ENCODE results near the gene CRADD. TPM values are rescaled to one million over a fixed set of nuclear protein-coding genes. Genes with fewer than 3 reads are reported as not detected.

The CRADD gene
- total RNA-seq, 2 experiments from 2014 or later, result 5.8 to 9.2 TPM

DNA sequence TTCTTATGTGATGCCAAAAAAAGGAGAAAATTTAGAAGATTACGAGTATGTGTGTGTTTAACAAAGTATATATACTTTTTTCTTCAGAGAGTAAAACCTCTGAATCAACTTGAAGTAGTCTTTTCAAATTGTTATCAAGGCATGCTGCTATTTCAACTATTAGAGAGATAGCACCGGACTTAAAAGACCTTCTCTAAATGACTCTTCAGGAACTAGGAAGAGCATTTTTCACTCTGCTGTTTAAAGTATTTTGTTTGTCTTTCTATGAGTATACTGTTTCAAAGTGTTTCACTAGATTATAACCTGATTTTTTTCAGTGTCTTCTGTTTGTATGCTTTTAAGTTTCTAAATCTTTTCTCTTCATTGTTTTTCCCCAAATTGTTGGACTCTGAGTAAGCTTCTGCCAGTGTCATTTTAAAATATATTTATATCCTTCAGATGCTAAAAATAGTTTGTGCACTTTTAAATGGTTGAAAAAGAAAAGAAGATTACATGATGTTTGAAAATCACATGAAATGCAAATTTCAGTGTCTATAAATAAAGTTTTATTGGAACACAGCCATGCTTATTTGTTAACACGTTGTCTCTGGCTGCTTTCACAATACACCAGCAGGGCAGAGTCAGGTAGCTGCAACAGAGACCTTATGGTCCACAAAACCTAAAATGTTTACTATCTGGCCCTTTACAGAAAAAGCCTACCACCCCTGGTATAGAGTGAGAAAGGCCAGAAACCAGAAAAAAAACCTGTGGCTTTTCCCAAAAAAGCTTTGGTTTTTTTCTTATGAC, 21.3 kb downstream of the CRADD start:
- H3K36me3 Mint-ChIP-seq (ENCODE audit: low read depth), result no peaks in the 10 kb centered on the region
- no peak overlapping the region for H3K27ac Mint-ChIP-seq
- H3K4me1 Mint-ChIP-seq (ENCODE audit: low read depth), result peaks cover 30% of the 10 kb centered on the region
- CTCF ChIA-PET, result interaction anchor here (0.6 kb wide), 1 partner anchor 139 kb away, joined by 3 read pairs; no protein-coding TSS in a partner anchor
- Histone ChIP-seq H3K27ac (ENCODE audit: low read depth in 1 of 2, low read length in 2 of 2) (no peak overlapping the region), H3K36me3 (ENCODE audit: insufficient read depth, low read length) (no peaks in the 10 kb centered on the region), H3K4me1 (ENCODE audit: insufficient read depth, low read length) (peaks cover 3% of the 10 kb centered on the region), H3K4me3 (ENCODE audit: low read length) (no peak overlapping the region), H3K9me3 (ENCODE audit: control insufficient read depth in 1 of 2, insufficient read depth in 1 of 2, low read length in 2 of 2) (no peaks in the 10 kb centered on the region), H3K27me3 (ENCODE audit: control insufficient read depth in 1 of 2, insufficient read depth in 2 of 2, low read length in 2 of 2) (no peaks in the 10 kb centered on the region)
- TF ChIP-seq, protein P1, sequence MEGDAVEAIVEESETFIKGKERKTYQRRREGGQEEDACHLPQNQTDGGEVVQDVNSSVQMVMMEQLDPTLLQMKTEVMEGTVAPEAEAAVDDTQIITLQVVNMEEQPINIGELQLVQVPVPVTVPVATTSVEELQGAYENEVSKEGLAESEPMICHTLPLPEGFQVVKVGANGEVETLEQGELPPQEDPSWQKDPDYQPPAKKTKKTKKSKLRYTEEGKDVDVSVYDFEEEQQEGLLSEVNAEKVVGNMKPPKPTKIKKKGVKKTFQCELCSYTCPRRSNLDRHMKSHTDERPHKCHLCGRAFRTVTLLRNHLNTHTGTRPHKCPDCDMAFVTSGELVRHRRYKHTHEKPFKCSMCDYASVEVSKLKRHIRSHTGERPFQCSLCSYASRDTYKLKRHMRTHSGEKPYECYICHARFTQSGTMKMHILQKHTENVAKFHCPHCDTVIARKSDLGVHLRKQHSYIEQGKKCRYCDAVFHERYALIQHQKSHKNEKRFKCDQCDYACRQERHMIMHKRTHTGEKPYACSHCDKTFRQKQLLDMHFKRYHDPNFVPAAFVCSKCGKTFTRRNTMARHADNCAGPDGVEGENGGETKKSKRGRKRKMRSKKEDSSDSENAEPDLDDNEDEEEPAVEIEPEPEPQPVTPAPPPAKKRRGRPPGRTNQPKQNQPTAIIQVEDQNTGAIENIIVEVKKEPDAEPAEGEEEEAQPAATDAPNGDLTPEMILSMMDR (IDR thresholded peaks at IDR 0.05), result no peak
- ATAC-seq (ENCODE audit: poor library complexity) (no peak), DNase-seq (no peak)
- POLR2A ChIA-PET, result no interaction called here
- peaks cover 2% of the 10 kb centered on the region for H3K9me3 Mint-ChIP-seq
- no peaks in the 10 kb centered on the region for H3K27me3 Mint-ChIP-seq
- no peak overlapping the region for H3K4me3 Mint-ChIP-seq
- intact Hi-C loops (cut with DNase I, micrococcal nuclease), result no loop called here

DNA sequence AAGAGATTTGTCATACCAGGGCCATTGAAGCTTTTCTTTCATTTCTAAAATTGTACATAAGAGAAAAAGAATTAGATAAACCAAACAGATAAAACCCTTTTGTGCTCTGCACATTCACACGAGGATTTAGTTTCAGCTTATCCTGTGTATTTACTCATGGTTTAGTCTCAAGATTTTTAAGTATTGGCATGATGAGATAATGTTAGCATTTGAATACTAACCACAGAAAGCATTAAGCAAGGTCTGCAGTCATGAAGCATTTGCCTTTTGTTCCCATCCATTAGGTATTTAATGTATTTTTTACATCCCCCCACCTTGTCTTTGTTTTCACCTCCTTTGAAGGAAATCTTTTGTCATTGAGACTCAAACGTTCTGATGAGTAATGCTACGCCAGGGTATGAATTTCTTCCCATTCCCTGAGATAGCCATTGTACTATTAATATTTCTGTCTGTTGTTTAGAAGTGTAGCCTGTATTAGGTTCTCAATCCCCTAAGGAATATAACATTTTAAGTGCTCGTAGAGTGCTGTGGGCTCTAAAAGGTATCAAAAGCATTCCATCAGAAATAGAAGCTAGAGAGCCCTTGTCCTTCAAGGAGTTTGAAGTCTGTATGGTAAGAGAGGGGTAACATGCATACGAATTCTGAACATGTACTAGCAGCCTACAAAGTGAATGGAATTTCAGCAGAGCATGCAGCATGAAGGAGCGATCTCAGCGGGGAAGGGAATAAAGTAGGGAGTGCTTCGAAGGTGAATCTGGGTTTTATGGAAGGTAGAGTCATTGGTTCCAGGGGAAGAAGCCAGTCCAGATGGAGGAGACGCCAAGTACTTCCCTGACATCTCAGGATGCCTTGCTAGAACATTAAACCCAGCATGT, 22.3 kb downstream of the CRADD start:
- intact Hi-C loops (cut with DNase I, micrococcal nuclease), result no loop called here
- no peak for DNase-seq
- ATAC-seq (ENCODE audit: poor library complexity), result no peak
- Histone ChIP-seq H3K36me3 (ENCODE audit: insufficient read depth, low read length) (no peaks in the 10 kb centered on the region), H3K27me3 (ENCODE audit: control insufficient read depth in 1 of 2, insufficient read depth in 2 of 2, low read length in 2 of 2) (no peaks in the 10 kb centered on the region), H3K4me1 (ENCODE audit: insufficient read depth, low read length) (peaks cover 3% of the 10 kb centered on the region), H3K27ac (ENCODE audit: low read depth in 1 of 2, low read length in 2 of 2) (no peak overlapping the region), H3K9me3 (ENCODE audit: control insufficient read depth in 1 of 2, insufficient read depth in 1 of 2, low read length in 2 of 2) (no peaks in the 10 kb centered on the region), H3K4me3 (ENCODE audit: low read length) (no peak overlapping the region)
- ChIA-PET CTCF (interaction anchor here (0.6 kb wide), 1 partner anchor 138 kb away, joined by 3 read pairs; no protein-coding TSS in a partner anchor), POLR2A (interaction anchor here (0.6 kb wide), 1 partner anchor 151 kb away, joined by 4 read pairs; no protein-coding TSS in a partner anchor)
- Mint-ChIP-seq H3K4me3 (no peak overlapping the region), H3K4me1 (ENCODE audit: low read depth) (peaks cover 36% of the 10 kb centered on the region), H3K9me3 (no peaks in the 10 kb centered on the region), H3K27ac (no peak overlapping the region), H3K36me3 (ENCODE audit: low read depth) (peaks cover 2% of the 10 kb centered on the region), H3K27me3 (no peaks in the 10 kb centered on the region)
- TF ChIP-seq, protein P1 (IDR thresholded peaks at IDR 0.05), result no peak

DNA sequence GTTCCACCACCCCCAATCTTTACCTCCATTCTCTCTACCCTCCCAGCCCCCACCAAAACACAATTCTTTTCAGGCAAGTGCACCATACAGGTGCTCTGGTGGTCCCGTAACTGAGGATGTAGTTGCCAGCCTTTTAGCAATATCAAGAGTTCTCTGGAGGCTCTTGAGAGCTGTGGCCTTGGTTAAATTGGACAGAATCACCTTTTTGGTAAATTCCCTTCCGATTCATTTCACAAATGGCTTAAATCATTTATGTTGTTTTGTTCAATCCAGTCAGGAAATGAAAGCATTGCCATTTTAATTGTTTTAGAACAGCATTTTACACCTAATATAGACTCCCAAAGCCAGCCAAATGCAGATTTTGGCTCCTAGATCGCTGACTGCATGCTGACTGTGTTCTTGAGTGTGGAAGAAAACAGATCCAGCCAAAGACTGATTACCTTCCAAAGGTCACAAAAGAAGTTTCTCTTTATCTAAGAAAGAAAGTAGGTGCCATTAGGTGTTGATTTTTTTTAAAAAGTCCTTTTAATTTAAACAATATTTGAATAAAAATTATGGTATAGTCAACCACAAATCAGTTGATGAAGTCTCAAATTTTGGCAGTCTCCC, 25.6 kb downstream of the CRADD start:
- POLR2A ChIA-PET, result no interaction called here
- H3K27ac ChIP-seq (ENCODE audit: low read depth in 1 of 2, low read length in 2 of 2), result no peak overlapping the region
- H3K27me3 Mint-ChIP-seq, result no peaks in the 10 kb centered on the region
- H3K4me1 ChIP-seq (ENCODE audit: insufficient read depth, low read length), result peaks cover 3% of the 10 kb centered on the region
- H3K9me3 ChIP-seq (ENCODE audit: control insufficient read depth in 1 of 2, insufficient read depth in 1 of 2, low read length in 2 of 2), result no peaks in the 10 kb centered on the region
- no peaks in the 10 kb centered on the region for H3K9me3 Mint-ChIP-seq
- TF ChIP-seq, protein P1 (IDR thresholded peaks at IDR 0.05), result no peak
- peaks cover 53% of the 10 kb centered on the region for H3K4me1 Mint-ChIP-seq (ENCODE audit: low read depth)
- DNase-seq (no peak), ATAC-seq (ENCODE audit: poor library complexity) (no peak)
- peaks cover 22% of the 10 kb centered on the region for H3K36me3 Mint-ChIP-seq (ENCODE audit: low read depth)
- no peak overlapping the region for H3K27ac Mint-ChIP-seq
- no peak overlapping the region for H3K4me3 ChIP-seq (ENCODE audit: low read length)
- H3K36me3 ChIP-seq (ENCODE audit: insufficient read depth, low read length), result no peaks in the 10 kb centered on the region
- CTCF ChIA-PET, result no interaction called here
- no peak overlapping the region for H3K4me3 Mint-ChIP-seq
- intact Hi-C loops (cut with DNase I, micrococcal nuclease), result no loop called here
- no peaks in the 10 kb centered on the region for H3K27me3 ChIP-seq (ENCODE audit: control insufficient read depth in 1 of 2, insufficient read depth in 2 of 2, low read length in 2 of 2)

Measured in CD4-positive, alpha-beta T cell (primary cell).